Measurements from ENCODE around the gene TMEM53. TPM values are rescaled to one million over a fixed set of nuclear protein-coding genes. Genes with fewer than 3 reads are reported as not detected.

Gene TMEM53
- total RNA-seq, 2 experiments from 2014 or later = 0.64 to 1.2 TPM

- Histone ChIP-seq H3K4me3 (ENCODE audit: low read length) (no peak overlapping the region), H3K27ac (ENCODE audit: low read depth in 1 of 2, low read length in 2 of 2) (no peak overlapping the region), H3K36me3 (ENCODE audit: insufficient read depth, low read length) (no peaks in the 10 kb centered on the region), H3K4me1 (ENCODE audit: insufficient read depth, low read length) (no peaks in the 10 kb centered on the region), H3K9me3 (ENCODE audit: control insufficient read depth in 1 of 2, insufficient read depth in 1 of 2, low read length in 2 of 2) (no peaks in the 10 kb centered on the region), H3K27me3 (ENCODE audit: control insufficient read depth in 1 of 2, insufficient read depth in 2 of 2, low read length in 2 of 2) (no peaks in the 10 kb centered on the region)
- Mint-ChIP-seq H3K27ac (no peak overlapping the region), H3K4me3 (no peak overlapping the region), H3K9me3 (no peaks in the 10 kb centered on the region), H3K36me3 (ENCODE audit: low read depth) (no peaks in the 10 kb centered on the region), H3K27me3 (no peaks in the 10 kb centered on the region), H3K4me1 (ENCODE audit: low read depth) (no peaks in the 10 kb centered on the region)
- ChIA-PET CTCF (interaction anchor here (0.7 kb wide), 1 partner anchor 17 kb away, joined by 3 read pairs; no protein-coding TSS in a partner anchor), POLR2A (no interaction called here)
- no peak for TF ChIP-seq CTCF (IDR thresholded peaks at IDR 0.05)
- no peak for ATAC-seq (ENCODE audit: poor library complexity)
- no peak for DNase-seq
- intact Hi-C loops (cut with DNase I, micrococcal nuclease) = no loop called here
Measured at GRCh38 chr1:44611866-44612265, 62.4 kb downstream of the TMEM53 start.

GRCh38 chr1:44611419-44611818 lies 62.9 kb downstream of the TMEM53 start:
- TF ChIP-seq CTCF (IDR thresholded peaks at IDR 0.05) = no peak
- no peaks in the 10 kb centered on the region for H3K27me3 ChIP-seq (ENCODE audit: control insufficient read depth in 1 of 2, insufficient read depth in 2 of 2, low read length in 2 of 2)
- no peaks in the 10 kb centered on the region for H3K36me3 ChIP-seq (ENCODE audit: insufficient read depth, low read length)
- no peak overlapping the region for H3K4me3 Mint-ChIP-seq
- no peak overlapping the region for H3K4me3 ChIP-seq (ENCODE audit: low read length)
- ChIA-PET POLR2A (no interaction called here), CTCF (interaction anchor here (0.7 kb wide), 1 partner anchor 17 kb away, joined by 3 read pairs; no protein-coding TSS in a partner anchor)
- DNase-seq (no peak), ATAC-seq (ENCODE audit: poor library complexity) (no peak)
- H3K4me1 Mint-ChIP-seq (ENCODE audit: low read depth) = no peaks in the 10 kb centered on the region
- H3K27ac ChIP-seq (ENCODE audit: low read depth in 1 of 2, low read length in 2 of 2) = no peak overlapping the region
- no peak overlapping the region for H3K27ac Mint-ChIP-seq
- H3K9me3 ChIP-seq (ENCODE audit: control insufficient read depth in 1 of 2, insufficient read depth in 1 of 2, low read length in 2 of 2) = no peaks in the 10 kb centered on the region
- H3K36me3 Mint-ChIP-seq (ENCODE audit: low read depth) = no peaks in the 10 kb centered on the region
- no peaks in the 10 kb centered on the region for H3K4me1 ChIP-seq (ENCODE audit: insufficient read depth, low read length)
- H3K27me3 Mint-ChIP-seq = no peaks in the 10 kb centered on the region
- intact Hi-C loops (cut with DNase I, micrococcal nuclease) = no loop called here
- no peaks in the 10 kb centered on the region for H3K9me3 Mint-ChIP-seq

GRCh38 chr1:44610527-44611148 lies 63.6 kb downstream of the TMEM53 start:
- no peaks in the 10 kb centered on the region for H3K27me3 Mint-ChIP-seq
- H3K9me3 Mint-ChIP-seq = no peaks in the 10 kb centered on the region
- H3K9me3 ChIP-seq (ENCODE audit: control insufficient read depth in 1 of 2, insufficient read depth in 1 of 2, low read length in 2 of 2) = no peaks in the 10 kb centered on the region
- no peak overlapping the region for H3K4me3 Mint-ChIP-seq
- no peaks in the 10 kb centered on the region for H3K4me1 Mint-ChIP-seq (ENCODE audit: low read depth)
- intact Hi-C loops (cut with DNase I, micrococcal nuclease) = no loop called here
- no peak overlapping the region for H3K27ac Mint-ChIP-seq
- ATAC-seq (ENCODE audit: poor library complexity) = no peak
- POLR2A ChIA-PET = no interaction called here
- no peaks in the 10 kb centered on the region for H3K36me3 ChIP-seq (ENCODE audit: insufficient read depth, low read length)
- H3K4me3 ChIP-seq (ENCODE audit: low read length) = no peak overlapping the region
- no peaks in the 10 kb centered on the region for H3K4me1 ChIP-seq (ENCODE audit: insufficient read depth, low read length)
- H3K27me3 ChIP-seq (ENCODE audit: control insufficient read depth in 1 of 2, insufficient read depth in 2 of 2, low read length in 2 of 2) = no peaks in the 10 kb centered on the region
- TF ChIP-seq CTCF (IDR thresholded peaks at IDR 0.05) = no peak
- no peaks in the 10 kb centered on the region for H3K36me3 Mint-ChIP-seq (ENCODE audit: low read depth)
- no peak for DNase-seq
- H3K27ac ChIP-seq (ENCODE audit: low read depth in 1 of 2, low read length in 2 of 2) = no peak overlapping the region
- CTCF ChIA-PET = interaction anchor here (1.6 kb wide), 1 partner anchor 42 kb away, joined by 6 read pairs; no protein-coding TSS in a partner anchor

Measured in CD4-positive, alpha-beta T cell (primary cell).